CD4-positive, alpha-beta T cell treated with Interleukin-12 subunit alpha and Interleukin-12 subunit beta, for 1 hour (primary cell): ENCODE measurements around the gene LRMDA.

Source experiments
- DNase-seq: peaks from one replicate; pipeline ENCODE4 v3.0.0-alpha.2; 2020

LRMDA gene

DNA sequence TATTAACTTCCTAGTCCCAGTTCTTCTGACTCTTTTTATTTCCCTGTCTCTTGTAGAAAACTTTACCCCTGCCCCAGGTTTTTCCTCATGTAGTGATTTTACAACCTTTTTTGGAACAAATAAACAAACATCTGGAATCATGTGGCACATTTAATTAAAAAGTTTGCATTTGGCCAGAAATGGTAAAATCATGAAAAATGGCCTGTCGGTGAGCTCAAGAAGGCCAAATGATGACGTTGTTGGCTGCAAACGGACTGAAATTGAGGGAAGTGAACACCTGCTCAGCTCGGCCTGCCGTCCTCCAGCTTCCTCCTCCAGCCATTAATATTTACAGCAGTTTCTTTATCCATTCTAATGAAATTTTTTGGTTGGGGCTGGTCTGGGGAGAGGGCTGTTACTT lies 902.8 kb downstream of the LRMDA start:
- no peak for DNase-seq

DNA sequence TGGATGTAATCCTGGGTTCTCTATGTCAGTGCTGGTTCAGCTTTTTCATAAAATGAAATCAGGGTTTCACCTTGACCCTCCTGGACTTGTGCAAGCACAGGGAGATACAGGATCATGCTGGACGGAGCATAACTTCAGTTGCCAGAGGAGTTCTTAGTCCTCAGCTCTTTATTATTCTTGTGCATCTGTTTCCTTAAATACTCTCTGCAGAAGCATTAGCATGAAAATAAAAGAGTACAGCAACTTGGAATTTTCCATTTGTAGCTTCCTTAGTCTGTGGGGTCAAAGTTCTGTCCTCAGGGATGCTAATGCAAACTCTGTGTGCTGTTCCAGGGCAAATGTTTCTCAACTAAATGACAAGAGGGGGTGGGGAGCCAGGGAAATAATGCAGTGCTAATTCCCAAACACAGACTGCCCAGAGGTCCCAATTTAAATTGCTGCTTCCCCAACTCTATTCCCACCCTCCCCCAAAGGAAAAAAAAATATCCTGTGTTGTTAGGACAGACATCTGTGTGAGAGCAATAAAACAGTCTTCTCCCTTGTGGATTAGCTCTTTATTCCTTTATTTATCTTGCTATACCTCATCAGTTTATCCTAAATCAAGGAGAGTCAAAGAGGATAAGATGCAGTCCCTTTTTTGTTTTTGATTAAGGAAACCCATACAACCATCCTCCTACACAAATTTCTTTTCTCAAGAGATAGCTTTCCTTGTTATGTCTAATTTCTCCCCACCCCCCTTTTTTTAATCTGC lies 905.0 kb downstream of the LRMDA start:
- no peak for DNase-seq

DNA sequence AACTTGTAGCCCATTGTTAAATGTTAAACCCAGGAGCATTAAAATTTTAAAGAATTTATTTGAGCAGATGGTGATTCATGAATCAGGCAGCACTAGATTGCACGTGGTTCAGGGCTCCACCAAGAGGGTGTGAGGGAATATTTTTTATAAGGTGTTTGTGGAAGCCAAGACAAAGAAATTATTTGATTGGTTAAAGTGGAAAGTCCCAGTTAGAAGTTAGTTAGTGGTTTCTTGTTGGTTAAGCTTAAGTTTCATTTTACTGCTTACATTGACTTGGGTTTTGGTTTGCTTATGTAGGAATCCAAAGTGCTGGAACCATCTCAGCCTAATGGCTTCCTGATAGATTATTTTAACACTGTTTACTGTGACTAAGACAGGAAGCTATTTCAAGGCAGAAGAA lies 906.2 kb downstream of the LRMDA start:
- no peak for DNase-seq

DNA sequence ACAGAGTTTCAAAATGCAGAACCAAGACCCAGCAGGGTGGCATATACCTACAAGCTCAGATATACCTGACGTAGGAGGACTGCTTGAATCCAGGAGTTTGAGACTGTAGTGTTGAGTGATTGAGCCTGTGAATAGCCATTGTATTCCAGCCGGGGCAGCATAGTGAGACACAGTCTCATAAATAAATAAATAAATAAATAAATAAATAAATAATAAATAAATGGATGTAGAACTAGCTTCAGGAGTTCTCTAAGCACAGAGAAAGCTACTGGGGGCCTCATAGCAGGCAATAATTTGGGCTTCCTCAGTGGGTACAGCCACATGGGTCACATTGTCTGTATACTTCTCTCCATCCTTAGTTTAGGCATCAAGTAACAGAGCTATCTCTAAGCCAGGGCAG lies 906.8 kb downstream of the LRMDA start:
- no peak for DNase-seq

DNA sequence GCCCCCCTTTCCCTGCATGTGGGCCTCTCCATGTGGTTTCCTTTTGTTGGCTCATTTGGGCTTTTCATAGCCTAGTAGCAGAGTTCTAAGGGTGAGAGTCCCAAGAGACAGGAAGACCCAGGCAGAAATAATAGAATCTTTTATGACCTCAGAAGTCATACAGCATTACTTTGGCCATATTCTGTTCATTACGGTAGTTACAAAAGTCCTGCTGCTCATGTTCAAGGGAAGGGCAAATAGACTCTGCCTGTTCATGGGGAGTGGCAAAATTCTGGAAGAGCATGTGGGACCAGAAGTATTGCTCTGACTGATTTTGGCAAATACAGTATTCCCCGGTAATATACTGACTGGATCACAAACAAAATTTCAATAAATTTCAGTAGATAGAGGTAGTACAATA lies 910.3 kb downstream of the LRMDA start:
- DNase-seq = no peak

DNA sequence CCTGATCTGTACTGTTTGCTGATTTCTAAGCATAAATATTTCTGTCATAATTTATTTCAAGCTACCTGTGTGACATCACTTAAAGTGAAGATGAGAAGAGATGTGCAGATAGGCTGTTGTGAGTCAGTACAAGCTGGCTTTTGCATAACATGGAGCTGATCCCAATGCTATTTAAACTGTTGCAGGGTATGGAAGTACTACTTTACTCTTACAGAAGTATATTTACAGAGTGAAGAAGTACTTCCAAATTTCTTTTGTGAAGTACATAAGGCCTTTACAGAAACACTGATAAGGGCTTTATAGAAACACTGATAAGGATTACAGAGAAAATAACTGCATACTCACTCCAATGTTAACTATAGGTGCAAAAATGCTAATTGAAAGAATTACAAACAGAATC lies 911.6 kb downstream of the LRMDA start:
- no peak for DNase-seq

DNA sequence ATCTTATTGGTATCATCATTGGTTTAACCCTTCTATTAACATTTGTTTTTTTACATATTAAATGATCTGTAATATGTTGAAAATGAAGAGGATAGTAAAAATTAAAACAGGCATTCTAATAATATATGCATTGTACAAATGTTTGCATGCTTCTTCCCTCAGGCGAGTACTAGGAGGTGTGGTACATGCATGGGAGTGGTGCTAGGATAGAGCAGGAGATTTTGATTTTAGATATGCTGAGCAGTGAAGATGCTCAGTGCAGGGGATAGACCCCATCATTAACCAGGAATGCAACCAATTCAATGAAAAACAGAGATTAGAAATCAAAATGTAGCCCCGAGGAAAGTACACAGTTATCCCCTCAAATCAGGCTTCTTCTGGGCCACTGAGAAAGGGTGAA lies 916.4 kb downstream of the LRMDA start:
- DNase-seq = no peak

DNA sequence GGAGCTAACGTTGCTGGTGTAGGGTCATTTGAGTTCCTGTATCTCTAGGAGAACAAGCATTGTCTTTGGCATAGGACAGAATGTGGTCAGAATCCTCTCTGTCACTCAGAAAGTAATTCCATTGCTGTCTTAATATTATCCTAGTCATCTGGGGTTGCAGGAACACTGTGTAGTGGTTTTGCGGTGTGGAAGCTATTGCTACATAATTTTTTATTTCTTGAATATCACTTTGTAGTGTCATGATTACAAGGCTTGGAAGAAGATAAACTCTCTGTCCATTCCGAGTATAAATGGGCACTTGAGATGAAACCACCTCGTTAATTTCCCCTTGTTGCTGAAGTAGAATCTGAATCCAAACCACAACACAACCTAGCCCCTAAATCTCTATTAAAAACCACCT lies 919.2 kb downstream of the LRMDA start:
- DNase-seq = no peak

DNA sequence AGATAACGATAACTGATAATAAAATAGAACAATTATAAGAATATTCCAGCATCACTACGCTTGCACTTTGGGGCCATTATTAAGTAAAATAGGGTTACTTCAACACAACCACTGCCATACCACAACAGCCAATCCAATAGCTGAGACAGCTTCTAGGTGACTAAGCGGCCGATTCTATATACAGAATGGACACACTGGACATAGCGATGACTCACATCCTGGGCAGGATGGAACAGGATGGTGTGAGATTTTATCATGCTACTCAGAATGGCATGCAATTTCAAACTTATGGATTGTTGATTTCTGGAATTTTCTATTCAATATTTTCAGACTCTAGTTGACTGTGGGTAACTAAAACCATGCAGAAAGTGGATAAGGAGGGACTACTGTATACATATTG lies 920.9 kb downstream of the LRMDA start:
- no peak for DNase-seq

DNA sequence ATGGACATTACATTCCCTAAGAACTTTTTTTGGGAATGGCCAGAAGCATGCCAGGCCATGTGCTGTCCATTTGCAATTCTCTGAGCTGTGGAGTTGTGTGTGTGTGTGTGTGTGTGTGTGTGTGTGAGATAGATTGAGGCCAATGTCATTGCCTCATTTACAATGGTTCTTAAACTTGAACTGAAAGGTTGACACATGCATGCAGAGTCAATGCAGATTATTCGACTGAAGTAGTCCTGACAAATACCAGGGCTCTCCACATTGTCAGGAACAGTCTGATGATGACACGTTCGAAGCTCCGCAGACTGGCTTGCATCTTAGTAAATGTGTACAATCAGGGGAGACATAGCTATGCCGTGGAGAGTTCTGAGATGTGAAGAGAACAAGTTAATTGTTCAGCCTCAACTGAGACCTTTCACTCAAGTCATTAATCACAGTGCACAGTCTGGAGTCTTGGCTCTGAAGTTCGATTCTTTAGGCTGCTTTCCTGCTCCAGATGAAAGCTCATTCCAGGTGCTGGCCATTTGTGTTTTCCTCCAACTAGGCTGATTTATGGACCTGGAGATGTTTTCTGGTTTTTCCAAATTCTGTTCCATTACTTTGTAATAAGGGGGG lies 921.9 kb downstream of the LRMDA start:
- DNase-seq = no peak

DNA sequence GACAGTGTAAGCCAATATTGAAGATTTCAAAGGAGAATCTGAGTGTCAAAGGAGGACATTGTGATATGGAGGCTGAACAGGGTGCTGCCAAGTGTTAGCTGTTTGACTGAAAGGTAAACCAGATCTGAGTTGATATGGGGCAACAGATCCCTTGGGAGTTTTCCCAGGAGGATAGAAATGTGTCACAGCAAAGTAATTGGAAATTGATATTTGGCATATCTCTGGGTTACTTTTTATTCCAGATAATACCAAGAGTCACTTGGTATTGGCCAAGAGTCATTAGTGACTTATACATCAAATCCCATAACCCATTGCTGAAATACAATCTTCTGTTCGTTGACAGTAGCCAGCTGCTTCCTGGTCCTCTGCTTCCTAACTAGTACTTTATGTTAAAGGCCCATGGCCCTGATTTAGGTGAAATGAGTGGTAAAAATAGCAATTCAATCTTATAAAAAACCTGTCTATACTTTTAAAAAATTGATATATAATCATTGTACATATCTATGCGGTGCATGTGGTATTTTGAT lies 922.9 kb downstream of the LRMDA start:
- DNase-seq = no peak

DNA sequence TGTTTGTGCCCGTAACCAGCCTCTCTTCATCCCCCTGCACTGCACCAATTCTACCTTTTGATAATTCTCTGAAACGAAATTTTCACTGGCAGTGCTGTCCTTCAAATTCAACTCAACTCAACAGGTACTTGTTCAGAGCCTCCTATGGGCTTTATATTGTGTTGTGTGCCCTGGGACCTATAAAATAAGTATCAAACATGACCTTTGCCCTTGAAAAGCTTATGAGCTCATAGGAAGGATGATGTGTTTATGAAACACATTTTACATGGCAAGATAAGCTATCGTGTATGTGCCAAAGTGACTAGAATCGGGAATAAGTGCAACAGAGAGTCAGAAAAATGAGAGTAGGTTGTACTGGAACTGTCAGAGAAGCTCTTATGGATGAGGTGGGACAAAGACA lies 923.5 kb downstream of the LRMDA start:
- DNase-seq = no peak

DNA sequence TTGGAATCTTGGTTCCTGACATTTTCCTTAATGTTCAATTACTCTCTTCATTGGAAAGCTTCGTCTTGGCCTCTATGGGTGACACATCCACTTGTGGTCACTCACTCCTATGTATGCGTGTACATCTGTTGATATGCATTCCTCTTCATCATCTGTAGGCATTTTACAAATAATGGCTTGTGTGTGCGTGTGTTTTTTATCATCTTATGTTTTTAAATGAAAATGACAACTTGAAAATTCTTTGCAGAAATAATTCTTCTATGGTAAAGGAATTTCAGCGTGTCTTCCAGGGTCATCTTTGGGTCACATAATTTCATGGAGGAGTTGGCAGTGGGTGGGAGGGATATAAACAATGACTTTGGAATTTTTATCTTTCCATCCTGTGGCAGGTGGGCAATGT lies 925.1 kb downstream of the LRMDA start:
- DNase-seq = no peak

DNA sequence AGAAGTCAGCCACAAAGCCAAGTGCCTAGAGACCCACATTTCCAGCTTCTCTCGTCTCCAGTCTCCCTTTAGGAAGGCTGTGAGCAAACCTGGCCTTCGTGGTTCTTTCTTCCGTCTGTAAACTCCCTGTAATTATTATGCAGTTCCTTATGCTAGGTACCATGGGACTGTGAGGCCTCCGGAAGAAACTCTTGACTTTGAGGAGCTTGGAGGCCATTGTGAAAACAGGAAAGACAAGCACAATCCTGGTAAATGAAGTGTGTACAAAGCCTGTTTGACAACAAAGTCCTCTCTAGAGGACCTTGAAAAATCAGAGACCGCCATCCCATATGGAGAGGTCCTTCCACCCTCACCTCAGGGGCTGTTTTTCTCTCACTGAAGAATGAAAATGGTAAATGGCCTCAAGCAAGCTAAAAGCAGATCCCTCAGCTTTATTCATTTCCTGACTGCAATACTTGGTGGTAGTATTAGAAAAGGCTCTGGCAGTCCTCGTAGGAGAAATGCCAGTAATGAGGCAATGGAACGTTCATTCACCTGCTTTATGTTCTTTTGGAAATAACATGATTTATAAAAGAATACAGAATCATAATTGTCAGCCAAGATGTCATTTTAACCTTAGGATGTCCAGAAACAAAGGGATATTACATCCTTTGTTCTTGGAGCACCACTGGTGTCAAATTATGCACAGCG lies 926.4 kb downstream of the LRMDA start:
- no peak for DNase-seq

DNA sequence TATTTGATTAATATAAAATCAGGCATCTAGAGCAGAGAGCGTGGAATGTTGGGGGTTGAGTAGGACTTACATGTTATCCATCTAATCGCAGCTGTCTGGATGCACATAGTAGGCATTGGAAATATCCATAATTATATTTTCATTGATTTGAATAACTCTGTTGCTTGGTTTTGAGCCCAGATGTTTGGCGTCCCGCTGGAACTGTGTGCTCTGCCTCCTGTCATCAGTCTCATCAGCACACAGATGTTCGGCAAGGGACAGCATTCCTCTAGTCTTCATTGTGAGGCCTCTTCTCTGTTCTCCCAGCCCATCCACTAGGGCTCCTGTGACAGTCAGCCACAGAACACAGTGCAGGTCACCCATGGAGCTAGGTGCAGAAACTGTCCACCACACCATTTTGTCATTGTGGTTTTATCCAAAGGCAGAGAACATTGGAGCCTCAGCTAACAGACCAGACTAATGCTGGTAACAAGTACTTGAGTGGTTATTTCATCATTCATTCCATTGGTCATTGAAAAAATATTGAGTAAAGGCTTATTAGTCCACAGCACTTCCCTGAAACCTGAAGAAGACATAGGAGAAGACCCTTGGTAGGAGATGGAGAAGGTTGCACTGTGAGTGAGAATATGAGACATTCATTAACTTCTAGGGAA lies 927.4 kb downstream of the LRMDA start:
- no peak for DNase-seq

DNA sequence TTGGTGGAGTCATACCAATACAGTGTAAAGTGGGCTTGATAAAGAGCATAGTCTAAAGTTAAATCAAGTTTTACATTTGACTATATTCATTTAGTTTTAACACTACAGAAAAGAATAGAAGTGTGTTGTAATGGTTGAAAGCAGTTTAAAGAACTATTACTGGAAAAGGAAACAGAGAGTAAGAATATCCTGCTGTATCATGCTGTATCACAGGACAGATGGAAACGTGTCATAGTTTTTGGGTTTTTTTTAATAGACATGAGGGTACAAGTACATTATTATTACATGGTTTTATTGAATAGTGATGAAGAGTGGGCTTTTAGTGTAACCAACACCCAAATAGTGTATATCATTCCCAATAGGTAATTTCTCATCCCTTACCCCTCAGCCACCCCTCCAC lies 944.3 kb downstream of the LRMDA start:
- DNase-seq = no peak

DNA sequence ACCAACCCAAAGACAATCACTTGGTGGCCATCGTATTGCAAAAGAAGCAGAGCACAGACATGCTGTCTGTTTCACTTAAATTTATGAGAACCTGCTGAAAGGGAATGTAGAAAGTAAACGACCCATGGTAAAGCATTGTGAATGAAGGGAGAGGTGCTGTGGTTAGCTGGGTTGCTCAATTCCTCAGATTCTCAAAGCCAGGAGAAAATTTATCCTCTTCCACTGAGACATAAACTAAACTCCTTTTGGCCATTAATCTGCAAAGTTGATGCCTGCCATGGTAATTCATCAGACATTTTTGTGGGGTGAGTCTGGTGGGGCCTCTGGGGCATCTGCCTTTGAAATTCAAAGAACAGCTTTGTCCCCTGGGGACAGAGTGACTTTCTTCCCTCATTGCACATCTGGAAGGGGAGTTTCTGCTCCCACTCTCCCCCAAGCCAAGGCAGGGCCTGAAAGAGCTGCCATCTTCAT lies 951.0 kb downstream of the LRMDA start:
- no peak for DNase-seq

DNA sequence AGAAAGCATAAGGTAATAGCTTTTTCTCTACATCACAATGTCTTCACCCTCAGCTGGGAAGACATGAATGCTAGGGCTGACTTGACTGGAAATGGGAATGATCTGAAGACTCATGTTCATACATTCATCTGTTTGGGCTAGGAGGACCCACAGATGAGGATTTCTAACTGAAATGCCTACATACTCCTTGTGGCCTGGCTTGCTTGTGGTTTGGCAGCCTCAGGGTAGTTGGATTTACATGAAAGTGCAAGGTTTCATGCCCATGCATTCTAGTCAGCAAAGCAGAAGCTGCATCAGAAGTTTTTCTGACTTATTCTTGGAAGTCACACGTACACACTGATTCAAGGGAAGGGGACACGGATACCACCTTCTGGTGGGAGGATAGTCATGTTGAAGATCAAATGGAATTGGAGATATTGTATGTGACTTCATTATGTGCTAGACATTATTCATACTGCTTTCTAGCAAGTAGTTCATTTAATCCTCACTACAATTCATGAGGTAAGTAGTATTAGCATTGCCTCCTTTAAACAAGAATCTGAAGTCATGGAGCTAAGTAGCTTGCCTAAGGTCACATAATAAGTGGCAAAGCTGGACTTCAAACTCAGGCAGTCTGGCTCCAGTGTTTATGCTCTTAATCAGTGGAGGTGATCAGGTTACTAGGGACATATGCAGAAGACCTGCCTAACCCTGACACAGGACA lies 957.0 kb downstream of the LRMDA start:
- no peak for DNase-seq

DNA sequence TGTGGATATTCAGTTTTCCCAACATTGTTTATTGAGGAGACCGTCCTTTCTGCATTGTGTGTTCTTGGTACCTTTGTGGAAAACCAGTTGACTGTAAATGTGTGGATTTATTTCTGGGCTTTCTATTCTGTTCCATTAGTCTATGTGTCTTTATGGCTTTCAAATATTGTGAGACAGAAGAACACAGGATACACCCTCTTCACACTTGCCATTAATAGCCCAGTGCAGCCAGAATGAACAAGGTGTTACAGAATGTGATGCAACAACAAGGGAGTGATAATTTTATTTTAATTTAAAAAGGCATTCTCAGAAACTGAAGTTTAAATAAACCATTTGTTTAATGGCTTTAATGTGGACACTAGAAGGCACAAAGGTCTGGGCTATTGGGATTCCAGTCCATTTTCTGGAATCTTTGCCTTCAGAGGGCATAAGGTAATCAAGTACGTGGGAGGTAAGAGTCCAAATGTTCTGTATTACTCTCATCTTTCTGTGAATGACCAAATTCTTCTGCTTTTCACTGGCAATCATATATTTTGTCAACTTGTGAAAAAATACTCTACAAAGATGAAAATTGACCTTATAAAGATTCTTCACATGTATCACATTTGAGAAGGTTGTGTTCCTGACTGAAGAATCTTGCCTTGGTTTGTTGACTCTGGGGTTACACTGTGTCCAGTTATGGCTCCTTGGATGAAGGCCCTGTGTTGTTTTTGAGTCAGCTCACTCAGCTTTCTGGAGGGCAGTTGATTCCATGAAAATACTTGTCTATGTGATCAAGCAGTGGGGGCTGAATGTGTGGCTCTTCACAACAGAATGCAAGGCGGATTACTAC lies 962.7 kb downstream of the LRMDA start:
- DNase-seq = no peak

DNA sequence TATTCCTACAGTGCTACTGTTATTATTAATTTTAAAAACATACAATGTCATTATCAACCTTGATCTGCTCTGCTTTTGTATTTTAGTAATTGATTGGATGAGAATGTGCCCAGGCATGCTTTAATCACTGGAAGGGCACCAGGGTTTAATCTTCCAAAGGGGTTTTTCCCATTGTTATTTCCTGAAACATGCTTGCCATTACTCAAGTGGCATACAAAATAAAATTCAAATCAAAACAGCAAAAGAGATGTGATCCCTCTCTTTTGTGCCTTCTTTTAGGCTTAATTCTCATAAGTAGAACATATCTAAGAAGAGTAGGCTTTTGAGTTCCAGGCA lies 963.3 kb downstream of the LRMDA start:
- DNase-seq = no peak

DNA sequence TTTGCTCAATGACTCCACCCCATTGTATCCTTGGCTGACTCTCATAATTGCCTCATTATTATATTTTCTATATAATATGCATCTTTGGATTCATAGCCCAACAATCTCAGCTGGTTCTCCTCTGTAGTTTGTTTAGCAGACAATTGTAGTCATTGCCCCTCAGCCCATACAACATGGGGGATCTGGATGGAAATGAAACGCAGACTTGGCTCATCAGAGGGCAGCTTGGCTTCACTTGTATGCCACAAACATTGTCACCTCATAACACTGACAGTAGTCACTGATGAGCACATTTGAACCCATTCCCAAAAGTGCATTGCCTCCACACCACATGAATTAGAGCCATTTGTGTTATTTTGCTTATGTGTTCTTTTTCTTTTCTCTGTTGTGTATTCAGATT lies 963.8 kb downstream of the LRMDA start:
- DNase-seq = no peak

DNA sequence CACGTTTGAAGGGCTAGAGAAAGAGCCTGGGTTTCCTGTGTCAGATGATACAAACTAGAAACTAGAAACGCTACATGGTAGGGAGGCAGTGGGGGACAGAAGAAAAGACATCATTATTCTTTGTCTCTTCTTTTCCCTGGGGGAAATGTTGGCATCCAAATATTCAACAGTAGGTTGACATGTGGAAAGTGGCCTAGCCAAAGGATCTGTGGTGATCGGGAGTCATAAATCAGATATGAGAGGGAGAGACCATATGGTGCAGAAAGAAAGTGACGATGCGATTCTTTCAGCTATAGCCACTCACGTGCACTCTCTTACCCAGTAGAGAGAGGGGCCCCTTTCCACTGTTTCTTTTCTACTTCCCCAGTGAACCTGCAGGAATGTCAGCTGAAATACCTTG lies 964.7 kb downstream of the LRMDA start:
- no peak for DNase-seq
